GM19463 (cell line): ENCODE results near the gene ATAD2B.

Source experiments
- ATAC-seq: cut with Tn5 transposase; IDR thresholded peaks from one replicate; pipeline ENCODE4 v1.9.1; 2021; ENCODE audit warnings: mild to moderate bottlenecking, moderate library complexity; ENCODE audit not compliant: unreplicated experiment

Gene ATAD2B

GRCh38 chr2:23915327-23915726 is 11.6 kb downstream of the ATAD2B start:
- ATAC-seq: no peak

DNA sequence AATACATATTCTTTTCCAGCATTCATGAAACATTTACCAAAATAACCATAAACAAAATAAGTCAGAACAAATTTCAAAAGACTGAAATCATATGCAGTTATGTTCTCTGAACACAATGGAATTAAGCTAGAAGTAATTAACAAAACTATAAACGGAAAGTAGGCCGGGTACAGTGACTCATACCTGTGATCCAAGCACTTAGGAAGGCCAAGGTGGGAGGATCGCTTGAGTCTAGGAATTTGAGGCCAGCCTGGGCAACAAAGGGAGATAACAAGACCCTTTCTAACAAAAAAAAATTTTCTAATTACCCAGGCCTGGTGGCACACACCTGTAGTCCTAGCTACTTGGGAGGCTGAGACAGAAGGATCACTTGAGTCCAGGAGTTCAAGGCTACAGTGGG is 14.9 kb downstream of the ATAD2B start:
- no peak for ATAC-seq

DNA sequence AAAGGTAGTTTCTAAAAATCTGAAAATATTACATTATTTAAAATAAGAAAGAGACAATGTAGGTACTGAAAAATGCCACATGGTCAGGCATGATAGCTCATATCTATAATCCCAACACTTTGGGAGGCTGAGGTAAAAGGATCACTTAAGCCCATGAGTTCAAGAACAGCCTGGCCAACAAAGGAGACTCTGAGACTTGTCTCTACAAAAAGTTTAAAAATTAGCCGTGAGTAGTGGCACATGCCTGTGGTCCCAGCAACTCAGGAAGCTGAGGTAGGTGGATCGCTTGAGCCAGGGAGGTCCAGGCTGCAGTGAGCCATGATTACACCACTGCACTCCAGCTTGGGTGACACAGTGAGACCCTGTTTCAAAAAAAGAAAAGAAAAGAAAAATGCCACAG is 21.8 kb downstream of the ATAD2B start:
- no peak for ATAC-seq

DNA sequence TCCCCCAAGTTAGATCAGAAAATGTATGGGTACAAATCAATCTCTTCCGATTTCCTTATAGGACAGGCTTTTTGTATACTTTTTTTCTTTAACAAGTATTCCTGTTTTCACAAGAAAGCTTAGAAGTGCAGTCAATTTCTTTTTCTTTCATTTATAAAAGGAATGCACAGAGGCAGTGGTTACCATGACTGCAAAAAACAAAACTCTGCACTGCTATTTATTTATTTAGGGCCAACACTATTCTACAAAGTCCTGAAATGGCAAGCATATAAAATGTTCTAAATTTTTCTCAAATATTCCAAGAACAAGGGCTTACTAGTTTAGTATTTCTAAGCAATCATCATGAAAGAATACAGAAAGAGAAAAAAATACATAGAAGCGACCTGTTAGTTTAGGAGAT is 22.2 kb downstream of the ATAD2B start:
- ATAC-seq: no peak

DNA sequence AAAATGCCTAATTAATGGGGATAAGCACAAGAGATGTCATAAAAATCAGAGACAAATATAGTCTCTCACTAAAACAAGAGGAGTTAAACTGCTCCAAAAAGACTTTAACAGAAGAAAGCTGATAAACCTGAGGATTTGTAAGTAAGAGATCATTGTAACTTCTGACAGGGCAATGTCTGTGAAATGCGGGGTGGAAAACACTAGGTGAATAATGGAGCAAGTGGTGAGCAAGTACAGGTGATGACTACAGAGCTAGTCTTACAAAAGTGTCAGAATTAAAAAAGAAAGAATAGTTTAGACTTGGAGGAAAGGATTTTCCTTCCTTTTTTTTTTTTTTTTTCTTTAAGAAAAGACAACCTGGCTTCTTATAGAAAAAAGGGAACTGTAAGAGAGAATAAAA is 22.7 kb downstream of the ATAD2B start:
- ATAC-seq: no peak

GRCh38 chr2:23903034-23903433 is 23.9 kb downstream of the ATAD2B start:
- no peak for ATAC-seq

DNA sequence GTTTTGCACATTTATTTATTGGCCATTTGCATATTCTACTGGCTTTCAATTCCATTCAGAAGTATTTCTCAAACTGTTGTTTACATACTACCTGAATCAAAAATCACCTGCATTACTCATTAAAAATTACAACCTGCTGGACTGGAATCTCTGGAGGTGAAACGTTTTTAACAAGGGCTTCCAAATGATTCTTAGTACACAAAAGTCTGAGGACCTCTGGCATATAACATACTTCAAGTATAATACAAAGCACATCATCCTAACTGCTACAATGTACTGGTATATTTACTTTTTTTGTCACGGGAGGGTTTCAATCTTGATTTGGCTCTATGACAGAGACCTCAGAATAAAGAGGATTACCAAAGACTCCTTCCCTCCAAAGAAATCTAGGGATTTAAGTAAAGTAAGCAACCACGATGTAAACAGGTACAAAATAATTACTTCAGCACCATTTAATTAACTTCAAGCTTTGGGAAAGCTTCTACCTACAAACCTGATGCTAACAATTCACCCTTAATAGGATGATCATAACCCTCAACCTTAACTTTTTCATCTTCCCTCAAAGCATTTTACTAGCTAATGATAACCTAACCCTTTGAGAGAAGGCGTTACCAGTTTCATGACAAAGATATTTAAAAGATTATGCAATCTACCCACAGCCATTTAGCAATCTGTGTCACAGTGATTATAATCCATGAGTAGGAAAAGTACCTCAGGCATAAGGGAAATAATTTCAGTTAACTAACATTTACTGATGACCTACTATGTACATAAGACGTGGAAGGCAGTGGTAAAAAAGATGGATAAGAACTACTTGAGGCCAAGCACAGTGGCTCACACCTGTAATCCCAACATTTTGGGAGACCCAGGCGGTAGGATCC is 24.7 kb downstream of the ATAD2B start:
- ATAC-seq: no peak

DNA sequence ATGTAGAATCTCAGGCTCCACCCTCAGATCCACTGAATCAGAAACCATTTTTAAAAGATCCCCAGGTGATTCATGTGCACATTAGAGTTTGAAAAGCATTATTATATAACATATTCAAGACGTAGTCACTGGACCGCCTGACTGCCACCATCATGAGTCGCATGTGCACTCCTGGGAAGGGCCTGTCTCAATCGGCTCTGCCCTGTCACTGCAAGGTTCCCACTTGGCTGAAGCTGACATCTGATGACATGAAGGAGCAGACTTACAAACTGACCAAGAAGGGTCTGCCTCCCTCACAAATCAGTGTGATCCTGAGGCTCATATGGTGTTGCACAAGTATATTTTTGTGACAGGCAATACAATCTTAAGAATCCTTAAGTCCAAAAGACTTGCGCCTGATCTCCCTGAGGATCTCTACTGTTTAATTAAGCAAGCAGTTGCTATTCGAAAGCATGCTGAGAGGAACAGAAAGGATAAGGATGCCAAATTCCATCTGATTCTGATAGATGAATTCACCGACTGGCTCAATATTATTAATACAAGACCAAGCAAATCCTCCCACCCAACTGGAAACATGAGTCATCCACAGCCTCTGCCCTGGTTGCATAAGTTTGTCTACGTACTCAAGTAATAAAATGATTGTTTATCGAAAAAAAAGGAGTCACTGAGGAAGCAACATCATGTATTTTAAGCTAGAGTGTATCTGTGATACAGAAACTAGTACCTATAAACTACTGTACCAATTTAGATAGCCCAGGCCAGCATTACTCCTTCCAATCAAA is 26.2 kb downstream of the ATAD2B start:
- ATAC-seq: no peak

DNA sequence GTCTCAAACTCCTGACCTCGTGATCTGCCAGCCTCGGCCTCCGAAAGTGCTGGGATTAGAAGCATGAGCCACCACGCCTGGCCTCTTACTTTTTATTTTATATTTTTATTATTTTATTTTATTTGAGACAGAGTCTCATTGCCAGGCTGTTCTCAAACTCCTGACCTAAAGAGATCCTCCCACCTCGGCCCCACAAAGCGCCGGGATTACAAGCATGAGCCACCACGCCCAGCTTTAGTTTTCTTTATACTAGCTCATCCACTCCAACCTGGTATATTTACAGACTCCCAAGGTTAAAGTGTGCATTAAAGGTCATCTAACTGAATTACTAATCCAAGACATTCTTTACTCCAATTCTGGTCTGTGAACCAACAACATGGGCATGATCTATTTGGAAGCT is 26.8 kb downstream of the ATAD2B start:
- ATAC-seq: no peak

GRCh38 chr2:23871206-23871605 is 55.7 kb downstream of the ATAD2B start:
- ATAC-seq: no peak

DNA sequence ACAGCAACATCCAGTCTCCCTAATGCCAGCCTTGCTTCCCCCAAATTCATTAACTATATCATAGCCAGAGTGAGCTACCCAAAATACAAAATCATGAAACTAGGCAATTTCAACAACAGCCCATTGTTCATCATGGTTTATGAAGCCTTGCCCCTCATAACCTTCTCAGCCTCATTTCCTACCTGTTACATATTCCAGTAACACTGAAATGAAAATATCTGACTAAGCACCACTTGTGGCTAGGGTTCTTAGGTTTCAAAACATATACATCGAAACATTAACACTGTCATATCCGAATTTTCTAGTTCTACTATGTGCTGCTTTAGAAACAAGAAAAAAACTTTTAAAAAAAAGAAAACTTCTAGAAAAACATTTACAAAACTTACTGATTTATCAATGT is 59.5 kb downstream of the ATAD2B start:
- ATAC-seq: no peak

DNA sequence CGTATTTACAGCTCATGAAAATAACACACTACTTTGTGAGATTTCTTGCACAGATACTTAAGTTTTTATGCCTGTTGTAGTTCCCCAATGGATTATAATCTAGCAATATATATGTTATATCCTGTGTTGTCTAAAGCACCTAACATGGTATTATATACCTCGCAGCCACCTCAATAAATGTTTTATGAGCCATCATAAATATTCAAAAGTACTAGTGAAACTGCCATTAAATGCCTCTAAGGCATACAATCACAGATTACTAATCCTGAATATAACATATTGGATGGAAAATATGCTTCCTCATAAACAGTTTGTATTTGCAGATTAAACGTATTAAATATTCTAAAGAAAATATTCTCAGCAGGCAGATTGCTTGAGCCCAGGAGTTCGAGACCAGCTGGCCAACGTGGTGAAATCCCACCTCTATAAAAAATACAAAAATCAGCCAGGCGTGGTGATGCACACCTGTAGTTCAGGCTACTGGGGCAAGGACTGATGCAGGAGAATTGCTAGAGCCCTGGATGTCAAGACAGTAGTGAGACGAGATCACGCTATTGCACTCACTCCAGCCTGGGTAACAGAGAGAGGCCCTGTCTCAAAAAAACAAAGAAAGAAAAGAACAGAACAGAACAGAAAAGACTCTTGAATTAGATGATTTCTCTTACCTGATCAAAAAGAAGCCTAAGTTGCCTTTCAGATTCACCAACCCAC is 64.1 kb downstream of the ATAD2B start:
- no peak for ATAC-seq

- no peak for ATAC-seq
These were observed 65.0 kb downstream of the ATAD2B start for GRCh38 chr2:23861952-23862351.

DNA sequence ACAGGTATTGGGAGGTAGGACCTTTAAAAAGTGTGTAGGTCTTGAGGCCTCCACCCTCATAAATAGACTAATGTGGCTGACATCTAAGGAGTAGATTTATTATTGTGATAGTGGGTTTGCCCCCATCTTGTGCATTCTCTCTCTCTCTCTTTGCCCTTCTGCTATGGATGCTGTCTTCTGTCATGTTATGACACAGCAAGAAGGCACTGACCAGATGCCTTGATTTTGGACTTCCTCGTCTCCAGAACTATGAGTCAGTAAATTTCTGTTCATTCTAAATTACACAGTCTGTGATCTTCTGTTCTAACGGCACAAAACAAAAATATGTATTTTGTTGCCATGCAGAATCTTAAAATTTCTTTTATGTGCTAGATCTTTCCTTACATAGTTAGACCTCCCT is 66.9 kb downstream of the ATAD2B start:
- no peak for ATAC-seq

- ATAC-seq: no peak
These were observed 67.7 kb downstream of the ATAD2B start for GRCh38 chr2:23859234-23859633.

- peak; percentile 92 for ATAC-seq
These were observed 76.2 kb downstream of the ATAD2B start for GRCh38 chr2:23850564-23851256.

- no peak for ATAC-seq
These were observed 82.0 kb downstream of the ATAD2B start for GRCh38 chr2:23844905-23845304.

DNA sequence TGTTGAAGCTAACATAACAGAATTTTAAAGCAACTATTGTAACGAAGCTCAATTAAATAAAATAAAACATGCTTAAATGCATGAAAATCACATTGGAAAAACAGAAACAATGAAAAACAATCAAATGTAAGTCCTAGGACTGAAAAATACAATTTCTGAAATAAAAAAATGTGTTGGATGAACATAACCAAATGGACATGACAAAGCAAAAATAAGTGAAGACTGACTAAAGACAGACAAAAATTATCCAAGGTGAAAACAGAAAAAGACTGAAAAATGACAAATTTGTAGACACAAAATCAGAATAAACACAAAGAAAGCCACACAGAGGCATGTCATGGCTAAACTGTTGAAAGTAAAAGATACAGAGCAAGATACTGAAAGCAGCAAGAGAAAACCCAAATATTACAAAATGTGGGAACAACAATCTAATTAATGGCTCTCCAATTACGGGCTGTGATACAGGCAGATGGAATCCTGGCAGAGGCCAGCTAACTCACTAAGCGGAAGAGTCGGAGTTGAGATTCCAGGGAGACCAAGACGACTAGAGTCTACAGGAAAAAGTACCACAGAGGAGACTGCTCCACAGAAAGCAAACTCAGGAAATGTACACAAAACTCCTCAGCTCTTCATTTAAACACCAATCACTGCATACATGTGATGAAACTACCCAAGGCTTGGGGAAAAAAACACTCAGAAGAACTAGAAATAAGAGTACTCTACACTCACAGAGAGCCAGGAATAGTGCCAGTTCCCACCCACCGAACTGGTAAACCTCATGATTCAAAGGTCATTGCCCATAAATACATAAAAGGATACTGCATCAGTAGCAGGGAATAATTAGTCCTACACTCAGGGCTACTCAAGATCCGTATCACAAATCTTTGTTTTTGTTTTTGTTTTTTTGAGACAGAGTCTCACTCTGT is 83.6 kb downstream of the ATAD2B start:
- no peak for ATAC-seq

GRCh38 chr2:23839919-23840578 is 86.9 kb downstream of the ATAD2B start:
- ATAC-seq: no peak
